ENCODE results near the gene ISL1. TPM values are rescaled to one million over a fixed set of nuclear protein-coding genes. Genes with fewer than 3 reads are reported as not detected.

ISL1 gene
- total and polyA plus RNA-seq, 9 donors, result not detected

- no peaks in the 10 kb centered on the region for H3K9me3 ChIP-seq
- no peak overlapping the region for H3K27ac ChIP-seq
- no peak for TF ChIP-seq POLR2A (IDR thresholded peaks at IDR 0.05)
- TF ChIP-seq EP300 (IDR thresholded peaks at IDR 0.05), result no peak
- TF ChIP-seq CTCF (IDR thresholded peaks at IDR 0.05), result no peak
- DNase-seq, result no peak
- intact Hi-C loops (cut with DNase I), result no loop called here
- H3K36me3 ChIP-seq, result no peaks in the 10 kb centered on the region
- no peak overlapping the region for H3K4me3 ChIP-seq
- H3K27me3 ChIP-seq, result no peaks in the 10 kb centered on the region
- peaks cover 6% of the 10 kb centered on the region for H3K4me1 ChIP-seq (ENCODE audit: insufficient read depth)
- WGBS, 3 donors, result 2 to 4% (median 4%) methylated on average over 7 of the region's 7 CpGs
Observed at GRCh38 chr5:51380603-51381207, 2.5 kb upstream of the ISL1 start.

- Histone ChIP-seq H3K36me3 (no peaks in the 10 kb centered on the region), H3K27ac (no peak overlapping the region), H3K4me1 (ENCODE audit: insufficient read depth) (peaks cover 6% of the 10 kb centered on the region), H3K9me3 (no peaks in the 10 kb centered on the region), H3K4me3 (no peak overlapping the region), H3K27me3 (no peaks in the 10 kb centered on the region)
- intact Hi-C loops (cut with DNase I), result no loop called here
- TF ChIP-seq EP300 (IDR thresholded peaks at IDR 0.05), result no peak
- TF ChIP-seq POLR2A (IDR thresholded peaks at IDR 0.05), result no peak
- no peak for TF ChIP-seq CTCF (IDR thresholded peaks at IDR 0.05)
- no peak for DNase-seq
- whole genome bisulfite sequencing, 3 donors, result 10 to 14% (median 10%) methylated on average over 19 of the region's 19 CpGs
Observed at GRCh38 chr5:51381761-51382474, 1.3 kb upstream of the ISL1 start.

GRCh38 chr5:51382521-51383130 lies 622 bp upstream of the ISL1 start:
- no peaks in the 10 kb centered on the region for H3K27me3 ChIP-seq
- no peaks in the 10 kb centered on the region for H3K9me3 ChIP-seq
- H3K4me3 ChIP-seq, result no peak overlapping the region
- intact Hi-C loops (cut with DNase I), result no loop called here
- H3K4me1 ChIP-seq (ENCODE audit: insufficient read depth), result peaks cover 6% of the 10 kb centered on the region
- TF ChIP-seq EP300 (IDR thresholded peaks at IDR 0.05) (no peak), CTCF (IDR thresholded peaks at IDR 0.05) (no peak), POLR2A (IDR thresholded peaks at IDR 0.05) (no peak)
- no peak overlapping the region for H3K27ac ChIP-seq
- no peaks in the 10 kb centered on the region for H3K36me3 ChIP-seq
- whole genome bisulfite sequencing, 3 donors, result 1 to 3% (median 3%) methylated on average over 43 to 45 of the region's 45 CpGs
- DNase-seq, result no peak

- intact Hi-C loops (cut with DNase I), result no loop called here
Observed at GRCh38 chr5:51384281-51384840, 1.1 kb downstream of the ISL1 start.

More at GRCh38 chr5:51384281-51384840, 1.1 kb downstream of the ISL1 start:
- Histone ChIP-seq H3K9me3 (no peaks in the 10 kb centered on the region), H3K36me3 (no peaks in the 10 kb centered on the region), H3K27ac (no peak overlapping the region), H3K4me3 (no peak overlapping the region), H3K4me1 (ENCODE audit: insufficient read depth) (peaks cover 6% of the 10 kb centered on the region), H3K27me3 (no peaks in the 10 kb centered on the region)
- WGBS, 3 donors, result 12 to 15% (median 13%) methylated on average over 12 of the region's 12 CpGs
- TF ChIP-seq POLR2A (IDR thresholded peaks at IDR 0.05), result no peak
- TF ChIP-seq EP300 (IDR thresholded peaks at IDR 0.05), result no peak
- no peak for TF ChIP-seq CTCF (IDR thresholded peaks at IDR 0.05)
- DNase-seq, result no peak
